Colonic mucosa (tissue), 4 donors: ENCODE data around the gene HOXA4. TPM values are rescaled to one million over a fixed set of nuclear protein-coding genes. Genes with fewer than 3 reads are reported as not detected.

Experiments used
- DNase-seq: peaks from one replicate; pipeline ENCODE4 v3.0.0-alpha.2; 2020
- H3K27ac ChIP-seq: fragments of 200-600 bp; one replicate; pipeline ENCODE4 v1.8.0; 2021
- H3K27me3 ChIP-seq: fragments of 200-600 bp; one replicate; pipeline ENCODE4 v1.8.0; 2021
- H3K36me3 ChIP-seq: fragments of 200-600 bp; one replicate; pipeline ENCODE4 v1.8.0; 2021
- H3K4me1 ChIP-seq: fragments of 200-600 bp; one replicate; pipeline ENCODE4 v1.8.0; 2021; ENCODE audit warnings: mild to moderate bottlenecking
- H3K4me3 ChIP-seq: fragments of 200-600 bp; one replicate; pipeline ENCODE4 v1.8.0; 2021
- H3K9ac ChIP-seq, 2 donors: one replicate each; pipeline ENCODE4 v1.7.0; 2013; ENCODE audit warnings: control low read depth in 2 of 2, low read depth in 2 of 2, low read length in 2 of 2
- H3K9me3 ChIP-seq: fragments of 200-600 bp; one replicate; pipeline ENCODE4 v1.8.0; 2021
- CTCF ChIP-seq: fragments of 200-600 bp; IDR thresholded peaks from one replicate; pipeline ENCODE4 v1.8.0; 2022; ENCODE audit warnings: antibody characterized with exemption, mild to moderate bottlenecking
- intact Hi-C: fragments of 100-400 bp; cut with DNase I; formaldehyde crosslinking; loops from one replicate; pipeline ENCODE4 v1.14.1; 2022
- total RNA-seq, 2 donors: library from RNA; stranded (reverse); fragmentation: NEBNext Ultra II Directional in 1 of 2; extraction: Animal tissue kit (Norgen Biotek cat#: 25700) in 1 of 2; gene quantifications; one replicate each; pipeline ENCODE4 v1.2.1, GENCODE V29; 2021
- donor health status: healthy.
- donor health status: DM: no; HTN: no; CAD: no.
- donor health status: DM: no; HTN: no; CAD: no.

Gene HOXA4
- total RNA-seq, 2 donors from 2014 or later = 3.3 to 4.5 TPM

- intact Hi-C loops = no loop called here
- H3K27ac ChIP-seq = peak overlapping the region; percentile 94
- H3K4me1 ChIP-seq = peaks cover 10% of the 10 kb centered on the region
- H3K4me3 ChIP-seq = peak overlapping the region; percentile 28
- peak overlapping the region; percentile 67 to 98 for H3K9ac ChIP-seq
- H3K9me3 ChIP-seq = no peaks in the 10 kb centered on the region
- no peak for DNase-seq
- peaks cover 10% of the 10 kb centered on the region for H3K27me3 ChIP-seq
- H3K36me3 ChIP-seq = no peaks in the 10 kb centered on the region
- no peak for TF ChIP-seq CTCF
These were observed 46.6 kb upstream of the HOXA4 start for GRCh38 chr7:27176962-27177794.

- no peaks in the 10 kb centered on the region for H3K9me3 ChIP-seq
- peak overlapping the region; percentile 24 for H3K4me3 ChIP-seq
- no peak for DNase-seq
- peaks cover 10% of the 10 kb centered on the region for H3K27me3 ChIP-seq
- H3K36me3 ChIP-seq = no peaks in the 10 kb centered on the region
- peaks cover 4% of the 10 kb centered on the region for H3K4me1 ChIP-seq
- peak overlapping the region; percentile 77 to 98 for H3K9ac ChIP-seq
- peak overlapping the region; percentile 94 for H3K27ac ChIP-seq
- TF ChIP-seq CTCF = no peak
- intact Hi-C loops = no loop called here
These were observed 45.9 kb upstream of the HOXA4 start for GRCh38 chr7:27176524-27176845.

- H3K4me1 ChIP-seq = peaks cover 3% of the 10 kb centered on the region
- H3K27me3 ChIP-seq = peaks cover 10% of the 10 kb centered on the region
- no peak for TF ChIP-seq CTCF
- DNase-seq = no peak
- no peaks in the 10 kb centered on the region for H3K36me3 ChIP-seq
- peak overlapping the region; percentile 94 for H3K27ac ChIP-seq
- H3K4me3 ChIP-seq = peak overlapping the region; percentile 24
- intact Hi-C loops = no loop called here
- peak overlapping the region; percentile 77 to 98 for H3K9ac ChIP-seq
- H3K9me3 ChIP-seq = no peaks in the 10 kb centered on the region
These were observed 45.3 kb upstream of the HOXA4 start for GRCh38 chr7:27175626-27176523.

- peaks cover 10% of the 10 kb centered on the region for H3K27me3 ChIP-seq
- no peaks in the 10 kb centered on the region for H3K4me1 ChIP-seq
- intact Hi-C loops = no loop called here
- no peaks in the 10 kb centered on the region for H3K9me3 ChIP-seq
- no peak for TF ChIP-seq CTCF
- H3K9ac ChIP-seq = peak overlapping the region; percentile 92 to 98
- peak overlapping the region; percentile 57 for H3K4me3 ChIP-seq
- peak overlapping the region; percentile 94 for H3K27ac ChIP-seq
- peak; percentile 90 for DNase-seq
- H3K36me3 ChIP-seq = no peaks in the 10 kb centered on the region
These were observed 44.5 kb upstream of the HOXA4 start for GRCh38 chr7:27174874-27175625.
